PC-9 (cell line): Measurements from ENCODE around the gene PATJ. TPM values are rescaled to one million over a fixed set of nuclear protein-coding genes. Genes with fewer than 3 reads are reported as not detected.

Experiments
- BruUV-seq: library from RNA; stranded (reverse); fragments of 400-500 nt; replicated peaks from 2 replicates; lab custom pipeline; 2021; lab: Mats Ljungman, UMichigan
- CTCF ChIA-PET: fragments of 300-600 bp; sonication (Branson Sonifier 250); formaldehyde crosslinking; loops from one replicate; lab custom pipeline; 2022; ENCODE audit warnings: antibody characterized with exemption; lab: Charles Lee
- POLR2A ChIA-PET: fragments of 300-600 bp; sonication (Branson Sonifier 250); formaldehyde crosslinking; loops from one replicate; lab custom pipeline; 2022; ENCODE audit warnings: antibody characterized with exemption; ENCODE audit not compliant: unreplicated experiment; lab: Charles Lee
- DNase-seq, 2 experiments: peaks; one replicate each; pipeline versions ENCODE4 v3.0.0 to v3.0.0-alpha.2; 2015 to 2022; ENCODE audit warnings: mixed read lengths in 1 of 2
- H2AFZ ChIP-seq: fragments of 200-600 bp; sonication (generic); 2 replicates; pipeline ENCODE4 v1.8.1; 2017; ENCODE audit warnings: antibody characterized with exemption
- H3F3A ChIP-seq: fragments of 200-600 bp; sonication (generic); 2 replicates; pipeline ENCODE4 v1.8.1; 2017; ENCODE audit warnings: antibody characterized with exemption, mild to moderate bottlenecking, low read depth; ENCODE audit not compliant: insufficient read depth
- H3K27ac ChIP-seq: fragments of 200-600 bp; sonication (generic); 2 replicates; pipeline ENCODE4 v1.6.1; 2016; ENCODE audit warnings: mixed run types
- H3K27me3 ChIP-seq: fragments of 200-600 bp; sonication (generic); 2 replicates; pipeline ENCODE4 v1.6.1; 2016; ENCODE audit warnings: low read depth, mixed run types; ENCODE audit not compliant: insufficient read depth
- H3K36me3 ChIP-seq: fragments of 200-600 bp; sonication (generic); 2 replicates; pipeline ENCODE4 v1.6.1; 2016; ENCODE audit warnings: low read depth, mixed run types
- H3K4me1 ChIP-seq: fragments of 200-600 bp; sonication (generic); replicated peaks from 2 replicates; pipeline ENCODE4 v1.6.1; 2016; ENCODE audit warnings: mixed run types; ENCODE audit not compliant: insufficient read depth
- H3K4me2 ChIP-seq: fragments of 200-600 bp; sonication (generic); 2 replicates; pipeline ENCODE4 v1.6.1; 2017; ENCODE audit warnings: mixed run types
- H3K4me3 ChIP-seq: fragments of 200-600 bp; sonication (generic); 2 replicates; pipeline ENCODE4 v1.6.1; 2016; ENCODE audit warnings: mixed run types
- H3K79me2 ChIP-seq: fragments of 200-600 bp; sonication (generic); 2 replicates; pipeline ENCODE4 v1.6.1; 2017; ENCODE audit warnings: low read depth, mixed run types
- H3K9me2 ChIP-seq: fragments of 200-600 bp; sonication (generic); 2 replicates; pipeline ENCODE4 v1.8.1; 2017; ENCODE audit warnings: mild to moderate bottlenecking; ENCODE audit not compliant: insufficient read depth
- H3K9me3 ChIP-seq: fragments of 200-600 bp; sonication (generic); 2 replicates; pipeline ENCODE4 v1.8.1; 2016; ENCODE audit warnings: low read depth; ENCODE audit not compliant: insufficient read depth
- H4K20me1 ChIP-seq: fragments of 200-600 bp; sonication (generic); 2 replicates; pipeline ENCODE4 v1.8.1; 2017; ENCODE audit not compliant: insufficient read depth
- CTCF ChIP-seq: fragments of 200-600 bp; sonication (generic); conservative IDR thresholded peaks from 2 replicates; pipeline ENCODE4 v1.6.1; 2017; ENCODE audit warnings: mixed run types, antibody characterized with exemption, mild to moderate bottlenecking, moderate library complexity
- EZH2 ChIP-seq: fragments of 200-600 bp; sonication (generic); IDR thresholded peaks from 2 replicates; pipeline ENCODE4 v1.8.0; 2017; ENCODE audit warnings: antibody characterized with exemption, low read depth
- intact Hi-C: fragments of 100-400 bp; cut with micrococcal nuclease; formaldehyde crosslinking; loops from one replicate; pipeline ENCODE4 v1.10.0; 2022; ENCODE audit not compliant: unreplicated experiment
- total RNA-seq: library from RNA; stranded (reverse); gene quantifications from 2 replicates; pipeline ENCODE4 v1.2.3, GENCODE V29; 2021

The PATJ gene
- total RNA-seq, 1 experiment from 2014 or later, result 91.0 TPM

- no peaks in the 10 kb centered on the region for H4K20me1 ChIP-seq
- ChIA-PET CTCF (no interaction called here), POLR2A (no interaction called here)
- H3K79me2 ChIP-seq, result no peaks in the 10 kb centered on the region
- H3K4me2 ChIP-seq, result no peak within 1 kb of the TSS
- H2AFZ ChIP-seq, result no peak within 1 kb of the TSS
- no peak for DNase-seq
- H3K27ac ChIP-seq, result no peak within 1 kb of the TSS
- no TSS peak for BruUV-seq
- no peaks in the 10 kb centered on the region for H3K9me3 ChIP-seq
- H3K36me3 ChIP-seq, result no peaks in the 10 kb centered on the region
- no peak within 1 kb of the TSS for H3K4me3 ChIP-seq
- peaks cover 7% of the 10 kb centered on the region for H3K4me1 ChIP-seq
- intact Hi-C loops, result no loop called here
- TF ChIP-seq CTCF (no peak), EZH2 (no peak)
- no peaks in the 10 kb centered on the region for H3F3A ChIP-seq
- no peaks in the 10 kb centered on the region for H3K27me3 ChIP-seq
- no peaks in the 10 kb centered on the region for H3K9me2 ChIP-seq
Observed at GRCh38 chr1:62194651-62195544, 452.6 kb downstream of the PATJ start, which contains the start of gene L1TD1. Gene L1TD1, plus strand, starts transcription at chr1:62194849. Its CDS starts 11,780 bp downstream, at chr1:62206629.

- Histone ChIP-seq H3K36me3 (no peaks in the 10 kb centered on the region), H3F3A (0 out of 2 replicates have a peak, but pooled peaks cover 3% of the 10 kb centered on the region), H3K9me2 (no peaks in the 10 kb centered on the region), H3K9me3 (no peaks in the 10 kb centered on the region), H3K4me2 (no peak overlapping the region), H3K4me1 (peaks cover 7% of the 10 kb centered on the region), H3K4me3 (no peak overlapping the region), H4K20me1 (no peaks in the 10 kb centered on the region), H2AFZ (no peak overlapping the region), H3K27me3 (no peaks in the 10 kb centered on the region), H3K27ac (no peak overlapping the region), H3K79me2 (no peaks in the 10 kb centered on the region)
- ChIA-PET POLR2A (no interaction called here), CTCF (no interaction called here)
- no TSS peak for BruUV-seq
- no peak for TF ChIP-seq EZH2
- TF ChIP-seq CTCF, result no peak
- no peak for DNase-seq
- intact Hi-C loops, result no loop called here
Observed at GRCh38 chr1:62196086-62196690, 453.9 kb downstream of the PATJ start.

GRCh38 chr1:62198069-62198780 is 455.9 kb downstream of the PATJ start:
- ChIA-PET CTCF (no interaction called here), POLR2A (no interaction called here)
- no peak overlapping the region for H3K27ac ChIP-seq
- H3K4me2 ChIP-seq, result 0 out of 2 replicates have a peak overlapping the region, but pooled peaks have one; percentile 10
- no peaks in the 10 kb centered on the region for H3K9me2 ChIP-seq
- intact Hi-C loops, result no loop called here
- H2AFZ ChIP-seq, result no peak overlapping the region
- no peak for DNase-seq
- peaks cover 7% of the 10 kb centered on the region for H3K4me1 ChIP-seq
- no peak overlapping the region for H3K4me3 ChIP-seq
- no peaks in the 10 kb centered on the region for H4K20me1 ChIP-seq
- H3K36me3 ChIP-seq, result no peaks in the 10 kb centered on the region
- no peaks in the 10 kb centered on the region for H3K79me2 ChIP-seq
- no TSS peak for BruUV-seq
- TF ChIP-seq EZH2 (no peak), CTCF (no peak)
- 0 out of 2 replicates have a peak, but pooled peaks cover 4% of the 10 kb centered on the region for H3F3A ChIP-seq
- H3K9me3 ChIP-seq, result no peaks in the 10 kb centered on the region
- no peaks in the 10 kb centered on the region for H3K27me3 ChIP-seq
